Measurements from ENCODE around the gene SHFL. TPM values are rescaled to one million over a fixed set of nuclear protein-coding genes. Genes with fewer than 3 reads are reported as not detected.

Gene SHFL
- total RNA-seq, 4 donors from 2014 or later, result 2.2 to 11.2 (median 2.8) TPM

GRCh38 chr19:10079031-10079453 lies 7.1 kb upstream of the SHFL start:
- DNase-seq (no peak), ATAC-seq (no peak)
- no peak overlapping the region for H3K27ac ChIP-seq
- no peak for TF ChIP-seq POLR2A (IDR thresholded peaks at IDR 0.05)
- TF ChIP-seq, protein P1, sequence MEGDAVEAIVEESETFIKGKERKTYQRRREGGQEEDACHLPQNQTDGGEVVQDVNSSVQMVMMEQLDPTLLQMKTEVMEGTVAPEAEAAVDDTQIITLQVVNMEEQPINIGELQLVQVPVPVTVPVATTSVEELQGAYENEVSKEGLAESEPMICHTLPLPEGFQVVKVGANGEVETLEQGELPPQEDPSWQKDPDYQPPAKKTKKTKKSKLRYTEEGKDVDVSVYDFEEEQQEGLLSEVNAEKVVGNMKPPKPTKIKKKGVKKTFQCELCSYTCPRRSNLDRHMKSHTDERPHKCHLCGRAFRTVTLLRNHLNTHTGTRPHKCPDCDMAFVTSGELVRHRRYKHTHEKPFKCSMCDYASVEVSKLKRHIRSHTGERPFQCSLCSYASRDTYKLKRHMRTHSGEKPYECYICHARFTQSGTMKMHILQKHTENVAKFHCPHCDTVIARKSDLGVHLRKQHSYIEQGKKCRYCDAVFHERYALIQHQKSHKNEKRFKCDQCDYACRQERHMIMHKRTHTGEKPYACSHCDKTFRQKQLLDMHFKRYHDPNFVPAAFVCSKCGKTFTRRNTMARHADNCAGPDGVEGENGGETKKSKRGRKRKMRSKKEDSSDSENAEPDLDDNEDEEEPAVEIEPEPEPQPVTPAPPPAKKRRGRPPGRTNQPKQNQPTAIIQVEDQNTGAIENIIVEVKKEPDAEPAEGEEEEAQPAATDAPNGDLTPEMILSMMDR (IDR thresholded peaks at IDR 0.05 in 4 of 5, conservative IDR thresholded peaks at IDR 0.05 in 1 of 5), result no peak
- no peaks in the 10 kb centered on the region for H3K36me3 ChIP-seq
- intact Hi-C loops (cut with DNase I; ENCODE audit: low total_unique reads), result no loop called here
- peaks cover 0 to 7% (median 4%) of the 10 kb centered on the region in 3 donors for H3K27me3 ChIP-seq
- in situ Hi-C loops (cut with MboI; ENCODE audit: low sequenced_read_pairs in 4 of 4), result no loop called here
- H3K4me1 ChIP-seq, result no peaks in the 10 kb centered on the region
- no peak overlapping the region for H3K4me3 ChIP-seq
- no peaks in the 10 kb centered on the region for H3K9me3 ChIP-seq

- no peak for ATAC-seq
- in situ Hi-C loops (cut with MboI; ENCODE audit: low sequenced_read_pairs in 4 of 4), result no loop called here
These were observed 2.2 kb upstream of the SHFL start for GRCh38 chr19:10083911-10084310.

GRCh38 chr19:10084803-10085202 lies 1.3 kb upstream of the SHFL start:
- no peaks in the 10 kb centered on the region for H3K9me3 ChIP-seq
- no peak overlapping the region for H3K4me3 ChIP-seq
- DNase-seq (no peak), ATAC-seq (no peak)
- H3K27ac ChIP-seq, result no peak overlapping the region
- no peaks in the 10 kb centered on the region for H3K4me1 ChIP-seq
- H3K27me3 ChIP-seq, result peaks cover 5 to 29% (median 28%) of the 10 kb centered on the region in 3 donors
- intact Hi-C loops (cut with DNase I; ENCODE audit: low total_unique reads) (no loop called here), in situ Hi-C loops (cut with MboI; ENCODE audit: low sequenced_read_pairs in 4 of 4) (no loop called here)
- TF ChIP-seq, protein P1 (IDR thresholded peaks at IDR 0.05 in 4 of 5, conservative IDR thresholded peaks at IDR 0.05 in 1 of 5), result no peak
- no peak for TF ChIP-seq POLR2A (IDR thresholded peaks at IDR 0.05)
- H3K36me3 ChIP-seq, result no peaks in the 10 kb centered on the region

More at GRCh38 chr19:10083911-10084310, 2.2 kb upstream of the SHFL start:
- TF ChIP-seq, protein P1 (IDR thresholded peaks at IDR 0.05 in 4 of 5, conservative IDR thresholded peaks at IDR 0.05 in 1 of 5), result no peak
- TF ChIP-seq POLR2A (IDR thresholded peaks at IDR 0.05), result no peak
- H3K4me1 ChIP-seq, result no peaks in the 10 kb centered on the region
- intact Hi-C loops (cut with DNase I; ENCODE audit: low total_unique reads), result no loop called here
- DNase-seq, result no peak
- no peak overlapping the region for H3K27ac ChIP-seq
- no peaks in the 10 kb centered on the region for H3K9me3 ChIP-seq
- H3K36me3 ChIP-seq, result no peaks in the 10 kb centered on the region
- H3K4me3 ChIP-seq, result no peak overlapping the region
- peaks cover 5 to 29% (median 28%) of the 10 kb centered on the region in 3 donors for H3K27me3 ChIP-seq

DNA sequence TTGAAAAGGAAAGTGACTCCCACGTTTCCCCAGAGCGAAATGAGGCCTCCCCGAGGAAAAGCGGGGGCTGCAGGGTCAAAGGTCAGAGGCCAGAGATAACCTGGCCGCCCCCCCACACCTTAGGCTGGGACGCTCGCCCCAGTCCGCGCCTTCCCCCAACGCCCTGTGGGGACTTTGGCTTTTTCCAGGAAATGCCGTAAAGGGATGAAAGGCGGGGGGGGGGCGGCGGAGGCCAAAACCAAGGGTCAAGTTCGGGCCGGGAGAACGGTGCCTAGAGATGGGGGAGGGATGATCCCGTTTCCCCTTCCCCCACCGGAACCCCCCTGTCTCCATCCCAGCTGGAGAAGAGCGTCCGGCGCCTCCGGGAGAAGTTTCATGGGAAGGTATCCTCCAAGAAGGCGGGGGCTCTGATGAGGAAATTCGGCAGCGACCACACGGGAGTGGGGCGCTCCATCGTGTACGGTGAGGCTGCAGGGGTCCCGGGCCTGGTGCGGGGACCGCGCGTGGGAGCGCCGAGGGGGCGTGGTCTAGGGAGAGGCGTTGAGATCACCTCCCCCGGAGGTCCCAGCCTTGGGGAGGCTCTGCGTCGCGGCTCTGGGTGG lies 575 bp downstream of the SHFL start:
- H3K4me3 ChIP-seq, result peak overlapping the region; percentile 61 to 87 (median 78)
- TF ChIP-seq, protein P1 (IDR thresholded peaks at IDR 0.05 in 4 of 5, conservative IDR thresholded peaks at IDR 0.05 in 1 of 5), result no peak
- TF ChIP-seq POLR2A (IDR thresholded peaks at IDR 0.05), result no peak
- H3K36me3 ChIP-seq, result no peaks in the 10 kb centered on the region
- H3K4me1 ChIP-seq, result no peaks in the 10 kb centered on the region
- in situ Hi-C loops (cut with MboI; ENCODE audit: low sequenced_read_pairs in 4 of 4), result no loop called here
- H3K27me3 ChIP-seq, result peaks cover 5 to 29% (median 28%) of the 10 kb centered on the region in 3 donors
- H3K9me3 ChIP-seq, result no peaks in the 10 kb centered on the region
- intact Hi-C loops (cut with DNase I; ENCODE audit: low total_unique reads), result no loop called here
- peak overlapping the region; percentile 71 to 86 (median 78) for H3K27ac ChIP-seq
- DNase-seq (no peak), ATAC-seq (no peak)

Data from gastrocnemius medialis (tissue), 4 donors.